Caco-2 (cell line): Measurements from ENCODE around the gene LRP1B. TPM values are rescaled to one million over a fixed set of nuclear protein-coding genes. Genes with fewer than 3 reads are reported as not detected.

Experiments used
- BruUV-seq: library from RNA; stranded (reverse); fragments of 400-500 nt; replicated peaks from 2 replicates; lab custom pipeline; 2021; lab: Mats Ljungman, UMichigan
- CTCF ChIA-PET: fragments of 300-600 bp; sonication (Branson Sonifier 250); formaldehyde crosslinking; loops from one replicate; lab custom pipeline; 2022; ENCODE audit warnings: antibody characterized with exemption; lab: Charles Lee
- POLR2A ChIA-PET: fragments of 300-600 bp; sonication (Branson Sonifier 250); formaldehyde crosslinking; loops from one replicate; lab custom pipeline; 2022; ENCODE audit warnings: antibody characterized with exemption; lab: Charles Lee
- DNase-seq, 2 experiments: peaks; one replicate each; pipeline versions ENCODE4 v3.0.0 to v3.0.0-alpha.2; 2020 to 2022
- H3K27me3 ChIP-seq: replicated peaks from 2 replicates; pipeline ENCODE4 v1.6.0; 2011; ENCODE audit warnings: low read length; ENCODE audit not compliant: control insufficient read depth, insufficient read depth
- H3K36me3 ChIP-seq: 2 replicates; pipeline ENCODE4 v1.5.1; 2011; ENCODE audit warnings: low read length; ENCODE audit not compliant: control insufficient read depth, insufficient read depth
- H3K4me1 ChIP-seq: fragments of 250-450 bp; sonication (Bioruptor Pico); 2 replicates; pipeline ENCODE4 v1.5.1; 2020; ENCODE audit warnings: mild to moderate bottlenecking
- H3K4me3 ChIP-seq: 2 replicates; pipeline ENCODE4 v1.5.1; 2011; ENCODE audit warnings: low read depth, mild to moderate bottlenecking, control low read depth, low read length
- H3K9me3 ChIP-seq: fragments of 250-450 bp; sonication (Bioruptor Pico); 2 replicates; pipeline ENCODE4 v1.5.1; 2020; ENCODE audit warnings: mild to moderate bottlenecking, moderate library complexity
- H3K27ac Mint-ChIP-seq: one replicate; pipeline ENCODE4 v1.8.0; 2022; ENCODE audit warnings: mixed read lengths; ENCODE audit not compliant: unreplicated experiment
- H3K27me3 Mint-ChIP-seq: one replicate; pipeline ENCODE4 v1.8.0; 2022; ENCODE audit warnings: mixed read lengths; ENCODE audit not compliant: insufficient read depth, unreplicated experiment
- H3K36me3 Mint-ChIP-seq: one replicate; pipeline ENCODE4 v1.8.0; 2022; ENCODE audit warnings: mild to moderate bottlenecking, mixed read lengths; ENCODE audit not compliant: insufficient read depth, unreplicated experiment
- H3K4me1 Mint-ChIP-seq: one replicate; pipeline ENCODE4 v1.8.0; 2022; ENCODE audit warnings: low read depth, mixed read lengths; ENCODE audit not compliant: unreplicated experiment
- H3K4me3 Mint-ChIP-seq: one replicate; pipeline ENCODE4 v1.8.0; 2022; ENCODE audit warnings: mild to moderate bottlenecking, moderate library complexity, mixed read lengths; ENCODE audit not compliant: unreplicated experiment
- H3K9me3 Mint-ChIP-seq: one replicate; pipeline ENCODE4 v1.8.0; 2022; ENCODE audit warnings: mixed read lengths; ENCODE audit not compliant: unreplicated experiment
- intact Hi-C: fragments of 100-400 bp; cut with micrococcal nuclease; formaldehyde crosslinking; loops from one replicate; pipeline ENCODE4 v1.10.0; 2022; ENCODE audit not compliant: unreplicated experiment
- total RNA-seq: library from RNA; stranded (reverse); gene quantifications from 2 replicates; pipeline ENCODE4 v1.2.3, GENCODE V29; 2022
- TF ChIP-seq, protein P1 (sequence below), 2 experiments: fragments of 200-600 bp in 1 of 2; IDR thresholded peaks; 1 replicate in 1 of 2; 2 replicates in 1 of 2; pipeline versions ENCODE4 v1.5.1 to v1.8.0; 2011 to 2022; ENCODE audit warnings: antibody characterized with exemption in 1 of 2, control low read depth in 1 of 2, inconsistent platforms in 1 of 2, low read depth in 1 of 2, low read length in 1 of 2, mild to moderate bottlenecking in 1 of 2, moderate library complexity in 1 of 2; ENCODE audit not compliant: insufficient read depth in 1 of 2, severe bottlenecking in 1 of 2, unreplicated experiment in 1 of 2

Gene LRP1B
- total RNA-seq, 1 experiment from 2014 or later: not detected

GRCh38 chr2:140247451-140248195 lies 1883.2 kb downstream of the LRP1B start:
- H3K27me3 Mint-ChIP-seq: peaks cover 3% of the 10 kb centered on the region
- Histone ChIP-seq H3K27me3 (no peaks in the 10 kb centered on the region), H3K36me3 (no peaks in the 10 kb centered on the region), H3K9me3 (no peaks in the 10 kb centered on the region), H3K4me1 (no peaks in the 10 kb centered on the region), H3K4me3 (no peak overlapping the region)
- no peaks in the 10 kb centered on the region for H3K4me1 Mint-ChIP-seq
- BruUV-seq: no TSS peak
- no peaks in the 10 kb centered on the region for H3K36me3 Mint-ChIP-seq
- intact Hi-C loops: no loop called here
- no peak for DNase-seq
- TF ChIP-seq, protein P1, sequence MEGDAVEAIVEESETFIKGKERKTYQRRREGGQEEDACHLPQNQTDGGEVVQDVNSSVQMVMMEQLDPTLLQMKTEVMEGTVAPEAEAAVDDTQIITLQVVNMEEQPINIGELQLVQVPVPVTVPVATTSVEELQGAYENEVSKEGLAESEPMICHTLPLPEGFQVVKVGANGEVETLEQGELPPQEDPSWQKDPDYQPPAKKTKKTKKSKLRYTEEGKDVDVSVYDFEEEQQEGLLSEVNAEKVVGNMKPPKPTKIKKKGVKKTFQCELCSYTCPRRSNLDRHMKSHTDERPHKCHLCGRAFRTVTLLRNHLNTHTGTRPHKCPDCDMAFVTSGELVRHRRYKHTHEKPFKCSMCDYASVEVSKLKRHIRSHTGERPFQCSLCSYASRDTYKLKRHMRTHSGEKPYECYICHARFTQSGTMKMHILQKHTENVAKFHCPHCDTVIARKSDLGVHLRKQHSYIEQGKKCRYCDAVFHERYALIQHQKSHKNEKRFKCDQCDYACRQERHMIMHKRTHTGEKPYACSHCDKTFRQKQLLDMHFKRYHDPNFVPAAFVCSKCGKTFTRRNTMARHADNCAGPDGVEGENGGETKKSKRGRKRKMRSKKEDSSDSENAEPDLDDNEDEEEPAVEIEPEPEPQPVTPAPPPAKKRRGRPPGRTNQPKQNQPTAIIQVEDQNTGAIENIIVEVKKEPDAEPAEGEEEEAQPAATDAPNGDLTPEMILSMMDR (IDR thresholded peaks at IDR 0.05; ENCODE audit: insufficient read depth in 1 of 2, low read depth in 1 of 2, low read length in 1 of 2, severe bottlenecking in 1 of 2, unreplicated experiment in 1 of 2): no peak
- CTCF ChIA-PET: no interaction called here
- H3K27ac Mint-ChIP-seq: no peak overlapping the region
- H3K4me3 Mint-ChIP-seq: no peak overlapping the region
- POLR2A ChIA-PET: no interaction called here
- no peaks in the 10 kb centered on the region for H3K9me3 Mint-ChIP-seq

GRCh38 chr2:140246957-140247356 lies 1883.9 kb downstream of the LRP1B start:
- Histone ChIP-seq H3K4me3 (no peak overlapping the region), H3K27me3 (no peaks in the 10 kb centered on the region), H3K9me3 (no peaks in the 10 kb centered on the region), H3K4me1 (no peaks in the 10 kb centered on the region), H3K36me3 (no peaks in the 10 kb centered on the region)
- CTCF ChIA-PET: no interaction called here
- no TSS peak for BruUV-seq
- Mint-ChIP-seq H3K4me3 (no peak overlapping the region), H3K4me1 (no peaks in the 10 kb centered on the region), H3K36me3 (no peaks in the 10 kb centered on the region), H3K27ac (no peak overlapping the region), H3K9me3 (no peaks in the 10 kb centered on the region), H3K27me3 (peaks cover 3% of the 10 kb centered on the region)
- DNase-seq: no peak
- intact Hi-C loops: no loop called here
- POLR2A ChIA-PET: no interaction called here
- TF ChIP-seq, protein P1 (IDR thresholded peaks at IDR 0.05; ENCODE audit: insufficient read depth in 1 of 2, low read depth in 1 of 2, low read length in 1 of 2, severe bottlenecking in 1 of 2, unreplicated experiment in 1 of 2): no peak

DNA sequence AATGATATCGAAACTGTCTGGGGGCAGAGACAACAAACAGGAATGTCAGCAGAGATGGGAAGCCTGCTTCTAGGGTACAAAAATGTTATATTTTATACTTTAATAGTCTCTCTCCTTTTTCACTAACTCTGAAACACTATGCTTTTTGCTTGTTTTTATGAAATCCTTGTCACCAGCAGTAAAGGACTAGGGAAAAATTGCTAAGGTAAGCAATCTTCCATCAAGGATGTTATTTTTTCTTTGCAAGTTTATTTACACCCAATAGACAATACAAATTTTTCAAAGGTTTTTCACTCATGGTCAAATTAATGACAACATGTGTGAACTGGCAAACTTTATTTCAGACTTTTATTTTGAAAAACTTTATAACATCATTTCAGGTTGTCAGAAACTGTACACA lies 1884.8 kb downstream of the LRP1B start:
- no peaks in the 10 kb centered on the region for H3K4me1 Mint-ChIP-seq
- H3K27me3 Mint-ChIP-seq: peaks cover 3% of the 10 kb centered on the region
- DNase-seq: no peak
- no peaks in the 10 kb centered on the region for H3K4me1 ChIP-seq
- no peaks in the 10 kb centered on the region for H3K9me3 ChIP-seq
- ChIA-PET CTCF (no interaction called here), POLR2A (no interaction called here)
- no peak overlapping the region for H3K4me3 Mint-ChIP-seq
- TF ChIP-seq, protein P1 (IDR thresholded peaks at IDR 0.05; ENCODE audit: insufficient read depth in 1 of 2, low read depth in 1 of 2, low read length in 1 of 2, severe bottlenecking in 1 of 2, unreplicated experiment in 1 of 2): no peak
- H3K9me3 Mint-ChIP-seq: no peaks in the 10 kb centered on the region
- H3K36me3 Mint-ChIP-seq: no peaks in the 10 kb centered on the region
- no peaks in the 10 kb centered on the region for H3K36me3 ChIP-seq
- no peak overlapping the region for H3K27ac Mint-ChIP-seq
- BruUV-seq: no TSS peak
- no peak overlapping the region for H3K4me3 ChIP-seq
- H3K27me3 ChIP-seq: no peaks in the 10 kb centered on the region
- intact Hi-C loops: no loop called here
